ENCODE measurements around the gene PIP4K2A.
"Not testable (repeated sequence)": the region's sequence is repeated elsewhere in the genome, so short reads cannot be mapped to it uniquely, and the experiment has no call there.

Gene PIP4K2A

GRCh38 chr10:22718659-22719058 lies 4.3 kb upstream of the PIP4K2A start:
- DNase-seq, result not testable (repeated sequence)

GRCh38 chr10:22717728-22718127 lies 3.4 kb upstream of the PIP4K2A start:
- no peak for DNase-seq

DNA sequence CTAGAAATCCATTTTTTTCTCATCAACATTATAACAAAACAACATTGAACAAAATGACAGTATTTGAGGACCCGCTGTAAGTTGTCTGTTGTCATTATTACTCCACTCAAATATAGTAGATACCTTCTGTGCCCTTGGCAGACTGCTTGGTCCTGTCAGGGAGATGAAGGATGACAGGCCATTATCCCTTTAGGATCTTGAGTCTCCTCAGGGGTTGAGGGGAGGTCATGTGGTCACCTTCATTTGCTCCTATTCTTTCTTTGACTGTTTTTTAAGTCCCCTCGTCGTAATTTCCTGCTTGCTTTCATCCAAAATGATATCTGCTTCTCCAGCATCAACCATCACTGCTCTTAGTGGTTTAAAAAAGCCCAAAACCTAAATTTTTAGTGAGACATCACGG lies 2.6 kb upstream of the PIP4K2A start:
- DNase-seq, result no peak

GRCh38 chr10:22715290-22715625 lies 880 bp upstream of the PIP4K2A start:
- DNase-seq, result no peak

DNA sequence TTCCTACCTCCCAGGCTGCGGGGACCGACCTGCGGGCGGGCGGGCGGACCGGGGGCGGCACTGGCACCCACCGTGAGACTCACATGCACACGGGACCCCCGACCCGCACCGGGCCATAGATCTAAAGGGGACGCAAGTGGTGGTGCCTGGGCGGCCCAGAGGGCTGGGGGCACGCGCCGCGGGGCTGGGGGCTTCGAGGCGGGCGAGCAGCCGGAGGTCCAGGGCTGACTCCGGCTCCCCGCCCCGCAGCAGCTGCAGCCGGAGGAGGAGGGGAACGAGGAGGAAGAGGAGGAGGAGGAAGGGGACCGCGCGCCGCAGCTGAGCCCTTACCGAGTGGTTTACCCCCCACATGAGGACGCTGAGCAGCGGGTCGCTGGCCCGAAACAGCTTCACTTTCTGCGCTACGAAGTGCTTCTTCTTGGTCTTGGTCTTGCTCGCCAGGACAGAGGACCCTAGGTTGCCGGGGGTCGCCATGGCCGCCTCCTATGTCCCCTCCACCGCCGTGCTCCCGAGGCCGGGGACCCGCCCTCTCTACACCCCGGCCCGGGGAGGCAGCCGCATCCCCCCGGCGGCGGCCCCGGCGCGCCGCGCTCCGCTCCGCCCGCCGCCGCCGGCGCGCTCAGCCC lies 412 bp downstream of the PIP4K2A start:
- DNase-seq, result peak; percentile 21

- DNase-seq, result peak; percentile 14
Observed at GRCh38 chr10:22712956-22713852, 1.2 kb downstream of the PIP4K2A start.

- DNase-seq, result peak; percentile 40
Observed at GRCh38 chr10:22712211-22712955, 2.0 kb downstream of the PIP4K2A start.

- no peak for DNase-seq
Observed at GRCh38 chr10:22711373-22711772, 3.0 kb downstream of the PIP4K2A start.

GRCh38 chr10:22710139-22710745 lies 4.1 kb downstream of the PIP4K2A start:
- no peak for DNase-seq

- DNase-seq, result no peak
Observed at GRCh38 chr10:22708772-22709171, 5.6 kb downstream of the PIP4K2A start.

- DNase-seq, result no peak
Observed at GRCh38 chr10:22705527-22705926, 8.9 kb downstream of the PIP4K2A start.

DNA sequence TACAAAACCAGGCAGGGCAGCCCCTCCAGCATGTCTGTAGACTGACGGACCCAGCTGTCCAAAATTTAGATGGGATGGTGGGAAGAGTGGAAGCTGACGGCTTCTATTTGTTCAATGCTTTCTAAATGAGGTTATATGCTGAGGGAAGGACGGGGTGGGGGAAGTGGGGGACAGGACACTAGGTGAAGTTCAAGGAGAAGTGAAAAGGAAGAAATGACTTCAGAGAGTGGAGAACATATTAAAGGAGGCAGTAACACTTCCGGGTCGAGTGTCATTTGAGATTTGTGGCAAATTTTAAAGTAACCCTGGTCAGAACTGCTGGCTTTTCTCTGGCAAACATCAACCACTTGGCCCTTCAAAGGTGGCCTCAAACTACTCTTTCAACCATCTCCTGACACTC lies 9.4 kb downstream of the PIP4K2A start:
- DNase-seq, result no peak

- DNase-seq, result no peak
Observed at GRCh38 chr10:22704471-22704911, 9.9 kb downstream of the PIP4K2A start.

DNA sequence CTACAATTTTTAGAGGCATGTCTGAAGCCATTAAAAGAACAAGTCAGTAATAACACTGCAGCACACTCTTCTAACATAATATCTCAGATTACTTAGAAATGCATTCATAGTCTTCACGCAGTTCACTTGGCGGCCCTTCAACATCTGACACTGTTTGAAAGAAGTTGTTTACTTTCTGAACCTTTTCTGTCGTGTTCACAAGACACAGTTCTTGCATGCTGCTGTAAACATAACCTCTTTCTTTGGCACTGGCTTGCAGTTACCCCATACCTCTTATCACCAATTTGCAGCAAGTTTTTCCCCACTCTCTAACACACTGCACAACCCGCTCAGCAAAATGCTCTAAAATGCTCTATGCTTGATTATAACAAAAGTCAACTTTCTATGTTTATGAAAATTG lies 12.0 kb downstream of the PIP4K2A start:
- DNase-seq, result peak; percentile 6

DNA sequence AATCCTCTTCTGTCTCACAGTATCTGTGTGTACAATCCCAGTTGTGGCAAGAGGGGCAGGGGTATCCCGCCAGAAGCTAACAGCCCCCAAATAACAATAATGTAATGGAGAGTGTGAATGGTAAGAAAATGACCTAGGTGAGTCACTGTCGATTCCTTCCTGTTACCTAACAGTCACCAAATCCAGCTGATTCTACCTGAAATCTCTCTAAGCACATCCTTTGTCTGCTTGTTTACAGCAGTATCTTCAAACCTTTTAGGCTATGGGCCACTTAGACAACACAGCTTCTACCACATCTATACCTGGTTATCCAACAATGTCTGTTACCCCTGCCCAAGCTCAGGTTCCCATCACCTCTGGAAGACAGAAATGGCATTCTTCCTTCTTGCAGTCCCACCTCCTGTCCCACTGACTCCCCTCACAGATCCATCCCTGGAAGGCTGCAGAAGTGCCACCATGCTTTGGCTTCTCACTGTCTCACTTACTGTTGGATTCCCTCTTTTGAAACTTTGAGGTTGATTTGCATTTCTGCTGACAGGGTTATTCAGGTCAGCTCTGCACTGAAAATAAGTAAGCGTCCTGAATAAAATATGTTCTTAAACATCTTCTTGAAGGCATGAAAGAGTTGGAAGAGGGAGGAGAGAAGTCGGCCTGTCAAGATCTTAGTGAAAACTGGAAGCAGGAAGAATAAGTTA lies 13.1 kb downstream of the PIP4K2A start:
- DNase-seq, result no peak

- DNase-seq, result no peak
Observed at GRCh38 chr10:22700489-22700888, 13.9 kb downstream of the PIP4K2A start.

- DNase-seq, result no peak
Observed at GRCh38 chr10:22699976-22700375, 14.4 kb downstream of the PIP4K2A start.

DNA sequence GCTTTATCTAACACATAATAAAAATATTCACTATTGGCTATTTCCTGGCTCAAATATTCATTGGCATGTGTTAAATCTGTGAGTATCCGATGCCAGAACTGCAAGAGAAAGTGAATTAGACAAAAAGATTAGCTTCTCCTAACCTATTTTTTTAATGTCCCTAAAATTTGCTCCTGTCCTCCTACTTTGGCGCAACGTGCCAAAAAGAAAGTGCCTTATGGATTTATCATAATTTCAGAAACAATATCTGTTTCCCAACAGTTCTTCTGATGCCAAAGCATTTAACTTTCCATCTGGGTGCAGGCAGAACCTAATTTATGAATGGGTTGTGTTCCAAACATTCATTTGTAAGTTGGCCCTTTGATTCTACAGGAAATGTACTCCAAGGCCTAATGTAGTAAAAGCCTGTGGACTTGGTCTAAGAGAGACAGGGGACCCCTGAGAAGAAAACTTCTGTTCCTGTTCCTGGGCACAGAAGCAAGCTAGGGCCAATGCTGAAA lies 15.4 kb downstream of the PIP4K2A start:
- no peak for DNase-seq

DNA sequence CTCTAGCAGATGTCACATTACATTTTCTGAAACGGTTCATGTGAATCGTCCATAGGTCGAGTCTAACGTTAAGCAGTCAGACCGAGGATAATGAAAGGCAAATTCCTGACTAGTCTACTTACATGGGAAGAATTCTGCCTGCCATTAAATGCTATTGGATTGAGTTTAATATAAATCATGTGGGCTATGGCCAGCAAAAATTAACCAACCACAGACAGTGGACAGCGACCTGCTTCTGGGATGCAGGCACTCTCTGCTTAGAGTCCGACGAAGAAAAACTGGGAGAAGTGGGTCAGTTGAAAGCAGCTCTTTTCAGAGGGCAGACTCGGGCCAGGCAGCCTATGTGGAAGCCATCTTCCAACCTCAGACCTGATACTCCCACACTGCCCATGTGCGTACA lies 16.6 kb downstream of the PIP4K2A start:
- DNase-seq, result no peak

DNA sequence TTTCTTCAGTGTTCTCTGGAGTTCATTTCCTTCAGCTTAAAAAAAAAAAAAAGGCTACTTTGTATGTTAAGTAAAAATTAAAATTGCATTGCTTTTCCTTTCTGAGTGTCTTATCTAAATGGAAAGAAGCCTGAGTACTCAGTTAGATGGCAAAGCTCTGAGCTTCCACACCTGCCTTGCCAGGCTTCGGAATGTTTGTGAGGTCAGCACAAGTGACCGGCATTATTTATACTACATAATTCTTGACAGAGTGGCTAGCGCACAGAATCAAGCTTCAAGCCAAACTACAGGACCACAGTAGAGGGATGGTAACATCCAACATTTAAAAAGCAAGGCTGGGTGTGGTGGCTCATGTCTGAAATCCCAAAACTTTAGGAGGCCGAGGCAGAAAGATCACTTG lies 17.3 kb downstream of the PIP4K2A start:
- DNase-seq, result no peak

DNA sequence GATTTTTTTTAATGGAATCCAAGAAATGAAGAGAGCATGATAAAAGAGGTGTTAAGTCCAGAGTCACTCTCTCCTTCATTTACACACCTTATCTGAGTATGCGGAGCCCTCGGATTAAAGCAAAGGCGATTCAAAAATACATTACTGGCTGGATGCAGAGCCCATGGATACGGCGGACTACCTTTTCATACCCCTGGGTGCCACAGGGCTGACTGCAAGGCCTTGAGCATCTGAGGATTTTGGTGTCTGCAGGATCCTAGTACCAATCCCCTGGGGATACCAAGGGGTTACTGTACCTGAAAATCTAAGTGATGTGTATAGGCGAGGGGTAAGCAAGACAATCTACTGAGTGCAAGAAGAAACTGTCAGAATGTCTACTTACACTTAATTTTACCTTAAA lies 20.5 kb downstream of the PIP4K2A start:
- DNase-seq, result no peak

DNA sequence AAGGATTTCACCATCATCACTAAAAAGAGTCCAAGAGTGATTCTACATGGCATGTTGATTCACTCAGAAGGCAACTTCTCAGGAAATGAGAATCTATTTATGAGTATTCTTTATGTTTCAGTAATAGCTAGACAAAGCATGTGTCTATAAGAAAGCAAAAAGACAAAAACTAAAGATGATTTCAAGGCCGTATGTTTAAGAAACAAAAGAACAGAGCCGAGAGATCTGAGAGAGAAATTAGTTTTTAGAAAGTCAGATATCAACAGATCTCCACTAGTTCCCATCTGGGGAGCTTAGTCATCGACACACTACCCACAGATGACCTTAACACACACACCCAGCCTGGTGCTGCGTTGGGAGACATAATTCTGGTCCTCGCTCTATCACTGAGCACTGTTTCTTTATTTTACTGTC lies 21.0 kb downstream of the PIP4K2A start:
- peak; percentile 59 for DNase-seq

Data from fibroblast of skin of abdomen (primary cell).